ENCODE results near the gene ARHGAP9. TPM values are rescaled to one million over a fixed set of nuclear protein-coding genes. Genes with fewer than 3 reads are reported as not detected.
A peak's percentile ranks its signal among the peaks of the same experiment; 100 is the strongest.

Gene ARHGAP9
- total RNA-seq, 1 donor from 2014 or later = 5.9 TPM

GRCh38 chr12:57464569-57464968, 15.1 kb downstream of the ARHGAP9 start:
- intact Hi-C loops (cut with DNase I) = no loop called here
- DNase-seq (ENCODE audit: low spot score) = no peak

GRCh38 chr12:57462912-57463253, 16.8 kb downstream of the ARHGAP9 start:
- DNase-seq (ENCODE audit: low spot score) = no peak
- intact Hi-C loops (cut with DNase I) = no loop called here

DNA sequence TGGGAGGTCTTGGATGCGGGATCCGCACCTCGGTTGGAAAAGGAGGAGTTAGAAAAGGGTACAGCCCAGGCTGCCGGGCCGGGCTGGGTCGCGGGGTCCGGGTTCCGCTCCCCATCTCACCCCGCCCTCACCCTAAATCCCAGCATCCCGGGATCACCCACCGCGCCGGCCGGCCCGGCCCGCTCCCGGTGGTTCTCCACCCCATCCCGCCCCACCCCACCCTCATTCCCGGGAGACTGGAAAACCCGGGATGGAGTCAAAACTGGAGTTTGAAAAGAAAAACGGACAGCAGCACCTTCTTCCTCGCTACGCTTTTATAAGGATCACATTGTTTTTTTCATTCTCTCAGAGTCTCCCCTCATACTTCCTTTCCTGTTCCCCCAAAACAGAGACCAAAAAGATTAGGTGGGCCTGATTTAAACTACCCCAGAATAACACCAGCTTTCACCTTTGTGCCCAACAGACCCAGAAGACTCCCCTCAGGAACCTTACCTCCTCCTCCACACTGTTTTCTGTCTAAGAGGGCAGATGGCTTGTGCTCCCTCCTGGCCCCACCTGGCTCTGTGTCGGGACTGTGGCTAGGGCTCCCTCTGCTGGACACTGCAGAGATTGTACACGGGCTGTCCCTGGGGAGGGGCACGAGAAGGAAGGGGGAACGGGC, 17.3 kb downstream of the ARHGAP9 start:
- intact Hi-C loops (cut with DNase I) = no loop called here
- DNase-seq (ENCODE audit: low spot score) = peak; percentile 93

GRCh38 chr12:57461917-57462250, 17.8 kb downstream of the ARHGAP9 start:
- no peak for DNase-seq (ENCODE audit: low spot score)
- intact Hi-C loops (cut with DNase I) = no loop called here

DNA sequence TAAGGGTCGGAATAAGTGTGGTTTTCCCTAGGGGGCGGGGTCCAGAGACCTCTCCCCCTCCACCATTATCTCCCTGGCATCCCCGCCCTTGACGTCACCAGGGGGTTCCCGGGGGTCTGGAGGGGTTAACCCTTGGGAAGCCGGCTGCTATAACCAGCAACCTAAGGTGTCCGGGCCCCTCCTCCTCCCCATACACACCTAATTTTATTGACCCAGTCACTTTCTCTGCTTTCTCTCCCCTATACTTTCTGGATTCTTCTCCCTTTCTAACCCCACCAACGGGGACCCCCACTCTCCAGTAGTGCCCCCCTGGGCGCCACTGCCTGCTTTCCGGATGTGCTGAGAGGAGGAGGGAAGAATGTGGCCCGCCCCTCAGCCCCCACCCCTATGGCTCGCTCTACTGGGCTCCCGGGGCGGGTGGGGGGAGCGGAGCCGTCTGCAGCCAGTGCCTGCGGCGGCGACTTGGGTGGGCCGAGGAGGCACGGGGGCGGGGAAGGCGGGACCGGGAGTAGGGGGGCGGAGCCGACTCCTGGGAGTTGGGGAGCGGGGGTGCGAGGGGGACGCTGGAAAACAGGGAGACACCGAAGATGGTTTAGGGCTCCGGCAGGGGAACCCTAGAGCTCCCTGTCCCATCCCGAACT, 18.3 kb downstream of the ARHGAP9 start:
- no peak for DNase-seq (ENCODE audit: low spot score)
- intact Hi-C loops (cut with DNase I) = no loop called here

DNA sequence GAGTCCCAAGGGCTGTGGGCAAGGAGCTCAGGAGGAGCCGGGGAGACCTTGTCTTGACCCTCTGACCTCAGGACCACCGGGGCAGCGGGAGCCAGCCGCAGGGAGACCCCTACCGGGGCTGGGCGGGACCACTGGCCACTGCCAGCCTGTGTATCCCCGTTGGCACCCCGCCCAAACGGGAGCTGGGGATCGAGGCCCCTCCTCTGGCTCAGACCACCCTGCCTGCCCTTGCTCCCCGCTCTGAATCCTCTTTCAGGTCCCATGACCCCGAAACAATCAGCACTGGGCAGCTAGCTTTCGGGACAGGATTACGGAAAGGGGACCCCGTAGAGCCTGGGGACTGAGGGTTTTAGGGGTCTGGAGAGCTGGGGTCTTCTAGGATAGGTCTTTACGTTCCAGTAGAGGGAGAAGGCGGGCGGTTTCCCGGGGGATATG, 18.8 kb downstream of the ARHGAP9 start:
- intact Hi-C loops (cut with DNase I) = no loop called here
- DNase-seq (ENCODE audit: low spot score) = no peak

- intact Hi-C loops (cut with DNase I) = no loop called here
- no peak for DNase-seq (ENCODE audit: low spot score)
Observed at GRCh38 chr12:57460468-57460784, 19.2 kb downstream of the ARHGAP9 start.

- intact Hi-C loops (cut with DNase I) = loop anchor here (5.0 kb wide), 1 partner anchor 248 kb away; no protein-coding TSS in a partner anchor
- no peak for DNase-seq (ENCODE audit: low spot score)
Observed at GRCh38 chr12:57459750-57460467, 19.8 kb downstream of the ARHGAP9 start, which contains the start of gene GLI1. Gene GLI1, plus strand, starts transcription at chr12:57459785. Its CDS starts 3,907 bp downstream, at chr12:57463692.

DNA sequence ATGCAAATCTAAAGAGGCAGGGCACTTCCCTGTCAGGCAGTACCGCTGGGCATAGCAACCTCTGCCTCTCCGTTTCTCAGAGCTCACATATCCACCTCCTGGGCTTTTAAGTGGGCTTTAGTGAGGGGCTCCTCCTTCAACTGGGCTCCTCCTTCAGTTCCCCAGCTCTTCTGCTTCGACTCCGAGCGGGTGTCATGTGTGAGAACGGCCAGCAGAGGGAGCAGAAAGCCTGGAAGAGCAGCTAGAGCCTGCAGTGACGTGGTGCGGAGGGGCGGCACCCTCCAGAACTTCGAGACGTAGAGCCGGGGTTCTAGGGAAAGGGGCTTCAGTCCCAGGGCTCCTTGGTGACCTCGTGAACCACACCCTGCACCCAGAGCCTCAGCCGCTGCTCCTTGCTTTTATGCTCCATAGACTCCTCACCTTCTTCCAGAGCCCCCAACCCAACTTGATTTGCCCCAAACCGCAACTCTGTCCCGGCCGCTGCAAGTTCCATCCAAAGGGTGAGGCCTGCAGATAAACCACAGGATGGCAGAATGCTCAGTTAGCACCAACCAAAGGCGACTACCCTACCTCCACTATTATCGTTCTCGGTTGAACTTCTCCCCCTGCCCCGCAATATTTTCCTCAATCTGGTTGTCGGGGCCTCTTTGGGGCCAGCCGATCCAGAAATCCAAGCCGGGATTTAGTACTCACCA, 20.5 kb downstream of the ARHGAP9 start:
- intact Hi-C loops (cut with DNase I) = loop anchor here (5.0 kb wide), 1 partner anchor 247 kb away; no protein-coding TSS in a partner anchor
- peak; percentile 97 for DNase-seq (ENCODE audit: low spot score)

DNA sequence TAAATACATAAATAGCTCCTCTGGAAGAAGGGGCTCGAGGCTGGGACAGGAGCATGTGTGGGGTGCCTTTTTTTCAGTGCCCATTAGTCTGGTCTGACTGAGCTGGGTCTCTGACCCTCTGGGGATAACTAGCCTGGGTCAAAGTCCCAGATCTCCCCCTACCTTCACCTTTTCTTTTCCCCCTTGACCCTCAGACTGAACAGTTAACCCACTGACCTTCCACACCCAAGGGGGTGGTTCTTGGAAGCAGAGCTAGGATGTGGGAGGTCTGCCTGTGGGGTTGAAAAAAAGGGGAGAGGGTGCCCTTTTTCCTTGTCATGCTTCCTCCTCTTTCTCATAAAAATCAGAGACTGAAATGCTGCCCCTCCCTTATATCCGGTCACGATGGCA, 21.0 kb downstream of the ARHGAP9 start:
- intact Hi-C loops (cut with DNase I) = loop anchor here (5.0 kb wide), 1 partner anchor 246 kb away; no protein-coding TSS in a partner anchor
- no peak for DNase-seq (ENCODE audit: low spot score)

DNA sequence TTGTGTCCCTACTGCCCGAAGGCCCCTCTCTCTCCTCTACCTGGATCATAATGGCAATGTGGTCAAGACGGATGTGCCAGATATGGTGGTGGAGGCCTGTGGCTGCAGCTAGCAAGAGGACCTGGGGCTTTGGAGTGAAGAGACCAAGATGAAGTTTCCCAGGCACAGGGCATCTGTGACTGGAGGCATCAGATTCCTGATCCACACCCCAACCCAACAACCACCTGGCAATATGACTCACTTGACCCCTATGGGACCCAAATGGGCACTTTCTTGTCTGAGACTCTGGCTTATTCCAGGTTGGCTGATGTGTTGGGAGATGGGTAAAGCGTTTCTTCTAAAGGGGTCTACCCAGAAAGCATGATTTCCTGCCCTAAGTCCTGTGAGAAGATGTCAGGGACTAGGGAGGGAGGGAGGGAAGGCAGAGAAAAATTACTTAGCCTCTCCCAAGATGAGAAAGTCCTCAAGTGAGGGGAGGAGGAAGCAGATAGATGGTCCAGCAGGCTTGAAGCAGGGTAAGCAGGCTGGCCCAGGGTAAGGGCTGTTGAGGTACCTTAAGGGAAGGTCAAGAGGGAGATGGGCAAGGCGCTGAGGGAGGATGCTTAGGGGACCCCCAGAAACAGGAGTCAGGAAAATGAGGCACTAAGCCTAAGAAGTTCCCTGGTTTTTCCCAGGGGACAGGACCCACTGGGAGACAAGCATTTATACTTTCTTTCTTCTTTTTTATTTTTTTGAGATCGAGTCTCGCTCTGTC, 22.8 kb downstream of the ARHGAP9 start:
- DNase-seq (ENCODE audit: low spot score) = no peak

GRCh38 chr12:57456145-57456700, 23.4 kb downstream of the ARHGAP9 start:
- intact Hi-C loops (cut with DNase I) = loop anchor here (5.0 kb wide), 1 partner anchor 244 kb away; no protein-coding TSS in a partner anchor
- no peak for DNase-seq (ENCODE audit: low spot score)

More for the DNA sequence above, 22.8 kb downstream of the ARHGAP9 start:
- intact Hi-C loops (cut with DNase I) = loop anchor here (5.0 kb wide), 1 partner anchor 245 kb away; no protein-coding TSS in a partner anchor

DNA sequence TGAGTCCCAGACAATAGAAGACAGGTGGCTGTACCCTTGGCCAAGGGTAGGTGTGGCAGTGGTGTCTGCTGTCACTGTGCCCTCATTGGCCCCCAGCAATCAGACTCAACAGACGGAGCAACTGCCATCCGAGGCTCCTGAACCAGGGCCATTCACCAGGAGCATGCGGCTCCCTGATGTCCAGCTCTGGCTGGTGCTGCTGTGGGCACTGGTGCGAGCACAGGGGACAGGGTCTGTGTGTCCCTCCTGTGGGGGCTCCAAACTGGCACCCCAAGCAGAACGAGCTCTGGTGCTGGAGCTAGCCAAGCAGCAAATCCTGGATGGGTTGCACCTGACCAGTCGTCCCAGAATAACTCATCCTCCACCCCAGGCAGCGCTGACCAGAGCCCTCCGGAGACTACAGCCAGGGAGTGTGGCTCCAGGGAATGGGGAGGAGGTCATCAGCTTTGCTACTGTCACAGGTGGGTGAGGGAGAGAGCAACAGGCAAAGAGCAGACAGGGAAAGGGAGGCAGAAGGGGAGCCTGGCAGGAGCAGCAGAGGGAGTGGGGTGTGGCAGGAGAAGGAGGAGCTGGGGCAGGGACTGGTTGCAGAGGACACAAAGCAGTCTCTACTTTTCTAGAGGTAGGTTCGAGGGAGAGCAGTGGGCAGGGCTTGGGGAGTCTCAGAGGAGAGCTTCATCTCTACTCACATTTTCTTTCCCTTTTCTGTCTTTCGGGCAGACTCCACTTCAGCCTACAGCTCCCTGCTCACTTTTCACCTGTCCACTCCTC, 24.1 kb downstream of the ARHGAP9 start:
- intact Hi-C loops (cut with DNase I) = loop anchor here (1.0 to 5.0 kb wide), 2 partner anchors 148 to 243 kb away; no protein-coding TSS in a partner anchor
- DNase-seq (ENCODE audit: low spot score) = no peak

GRCh38 chr12:57454566-57455373, 24.9 kb downstream of the ARHGAP9 start, which contains the start of gene INHBE:
Gene INHBE, plus strand, starts transcription at chr12:57455307. Its CDS starts 230 bp downstream, at chr12:57455537.
- DNase-seq (ENCODE audit: low spot score) = no peak
- intact Hi-C loops (cut with DNase I) = loop anchor here (1.0 to 5.0 kb wide), 3 partner anchors 147 to 242 kb away; no protein-coding TSS in a partner anchor

DNA sequence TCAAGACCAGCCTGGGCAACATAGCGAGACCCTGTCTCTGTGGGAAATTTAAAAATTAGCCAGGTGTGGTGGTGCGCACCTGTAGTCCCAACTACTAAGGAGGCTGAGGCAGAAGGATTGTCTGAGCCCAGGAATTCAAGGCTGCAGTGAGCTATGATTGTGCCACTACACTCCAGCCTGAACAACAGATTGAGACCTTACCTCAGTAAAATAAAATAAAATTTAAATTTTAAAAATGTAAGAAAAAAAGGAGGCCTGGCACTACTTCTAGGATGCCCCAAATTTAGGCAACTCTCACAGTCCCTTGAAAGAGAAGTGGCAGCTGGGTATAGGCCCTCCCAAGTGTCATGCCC, 25.5 kb downstream of the ARHGAP9 start:
- intact Hi-C loops (cut with DNase I) = loop anchor here (5.0 kb wide), 1 partner anchor 192 kb away; no protein-coding TSS in a partner anchor
- no peak for DNase-seq (ENCODE audit: low spot score)

DNA sequence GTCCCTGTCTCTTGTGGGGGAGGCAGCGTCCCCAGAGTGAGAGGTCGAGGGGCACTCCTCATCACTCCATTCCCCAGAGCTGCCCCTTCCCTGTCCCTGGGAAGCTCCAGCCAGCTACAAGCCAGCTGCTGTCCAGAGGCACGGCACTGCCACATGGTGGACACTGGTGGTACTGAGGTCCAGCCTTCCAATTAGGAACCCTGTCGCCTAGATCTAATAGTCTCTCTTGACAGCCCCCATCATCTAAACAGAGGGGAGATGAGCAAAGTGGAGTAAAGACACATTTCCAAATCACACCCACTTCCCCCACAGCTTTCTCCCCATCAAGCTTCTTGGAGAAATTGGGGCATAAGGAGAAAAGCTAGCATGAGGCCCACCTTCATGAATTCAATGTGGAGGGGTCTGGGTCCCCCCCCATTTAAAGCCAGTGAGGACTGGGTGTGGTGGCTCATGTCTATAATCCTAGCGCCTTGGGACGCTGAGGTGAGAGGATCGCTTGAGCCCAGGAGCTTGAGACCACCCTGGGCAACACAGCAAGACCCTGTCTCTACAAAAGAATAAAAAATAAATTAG, 26.6 kb downstream of the ARHGAP9 start:
- intact Hi-C loops (cut with DNase I) = loop anchor here (2.0 to 5.0 kb wide), 2 partner anchors 22 to 191 kb away; partner anchors contain the start of gene R3HDM2

More for the DNA sequence above, 26.6 kb downstream of the ARHGAP9 start:
- peak; percentile 90 for DNase-seq (ENCODE audit: low spot score)

Data from cardiac septum (tissue), 1 donor.